GM18873 (cell line): Measurements from ENCODE around the gene CAMK1D.
"Not testable (repeated sequence)": the region's sequence is repeated elsewhere in the genome, so short reads cannot be mapped to it uniquely, and the experiment has no call there.

ENCODE experiments used
- ATAC-seq: cut with Tn5 transposase; IDR thresholded peaks from one replicate; pipeline ENCODE4 v1.9.1; 2021; ENCODE audit warnings: mild to moderate bottlenecking, moderate library complexity, moderate number of reproducible peaks; ENCODE audit not compliant: unreplicated experiment, low FRiP score

CAMK1D gene

GRCh38 chr10:12540341-12540781 is 191.0 kb downstream of the CAMK1D start:
- ATAC-seq, result no peak

DNA sequence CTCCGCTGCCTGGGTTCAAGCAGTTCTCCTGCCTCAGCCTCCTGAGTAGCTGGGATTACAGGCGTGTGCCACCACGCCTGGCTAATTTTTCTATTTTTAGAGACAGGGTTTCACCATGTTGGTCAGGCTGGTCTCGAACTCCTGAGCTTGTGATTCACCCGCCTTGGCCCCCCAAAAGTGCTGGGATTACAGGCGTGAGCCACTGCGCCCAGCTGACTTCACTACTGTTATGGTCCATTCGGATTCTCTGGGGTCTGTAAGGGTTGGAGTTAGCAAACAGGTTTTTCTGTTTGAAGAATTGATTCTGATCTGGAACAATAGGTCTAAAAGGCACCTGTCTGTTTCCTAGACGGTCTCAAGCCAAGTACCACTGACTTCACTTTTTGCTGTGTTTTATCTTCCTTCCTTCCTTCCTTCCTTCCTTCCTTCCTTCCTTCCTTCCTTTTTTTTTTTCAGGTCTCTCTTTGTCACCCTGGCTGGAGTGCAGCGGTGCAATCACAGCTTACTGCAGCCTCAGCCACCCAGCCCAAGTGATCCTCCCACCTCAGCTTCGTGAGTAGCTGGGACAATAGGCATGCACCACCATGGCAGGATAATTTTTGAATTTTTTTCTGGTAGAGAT is 192.2 kb downstream of the CAMK1D start:
- no peak for ATAC-seq

GRCh38 chr10:12542133-12542670 is 192.9 kb downstream of the CAMK1D start:
- no peak for ATAC-seq

DNA sequence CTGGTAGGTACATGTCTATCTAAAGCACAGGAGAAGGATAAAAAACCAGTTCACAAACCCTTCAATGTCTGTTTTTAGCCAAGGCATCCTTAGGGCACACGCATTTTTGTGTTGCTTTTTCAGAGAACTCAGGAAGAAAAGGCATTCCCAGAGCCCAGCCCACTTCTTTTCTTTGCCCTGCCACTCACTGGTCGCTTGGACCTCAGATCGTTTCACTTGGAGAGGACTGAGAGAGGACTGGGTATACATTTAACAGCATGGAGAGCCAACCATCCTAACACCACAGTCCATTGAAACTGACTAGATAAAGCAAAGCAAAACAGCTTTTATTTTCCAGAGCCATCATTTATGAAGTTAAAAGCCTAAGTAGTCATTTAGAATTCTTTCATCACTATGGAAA is 194.2 kb downstream of the CAMK1D start:
- no peak for ATAC-seq

GRCh38 chr10:12546160-12546802 is 196.9 kb downstream of the CAMK1D start:
- not testable (repeated sequence) for ATAC-seq

- no peak for ATAC-seq
Observed at GRCh38 chr10:12547301-12547771, 198.0 kb downstream of the CAMK1D start.

- no peak for ATAC-seq
Observed at GRCh38 chr10:12549297-12549696, 199.9 kb downstream of the CAMK1D start.

DNA sequence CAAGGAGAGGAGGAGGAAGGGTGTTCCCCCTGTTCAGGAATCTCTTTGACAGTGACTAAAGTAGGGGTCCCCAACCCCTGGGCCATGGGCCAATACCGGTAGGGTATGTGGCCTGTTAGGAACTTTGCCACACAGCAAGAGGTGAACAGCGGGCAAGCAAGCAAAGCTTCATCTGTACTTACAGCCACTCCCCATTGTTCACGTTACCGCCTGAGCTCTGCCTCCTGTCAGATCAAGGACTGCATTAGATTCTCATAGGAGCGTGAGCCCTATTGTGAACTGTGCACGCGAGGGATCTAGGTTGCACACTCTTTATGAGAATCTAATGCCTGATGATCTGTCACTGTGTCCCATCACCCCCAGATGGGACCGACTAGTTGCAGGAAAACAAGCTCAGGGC is 201.6 kb downstream of the CAMK1D start:
- ATAC-seq, result no peak

DNA sequence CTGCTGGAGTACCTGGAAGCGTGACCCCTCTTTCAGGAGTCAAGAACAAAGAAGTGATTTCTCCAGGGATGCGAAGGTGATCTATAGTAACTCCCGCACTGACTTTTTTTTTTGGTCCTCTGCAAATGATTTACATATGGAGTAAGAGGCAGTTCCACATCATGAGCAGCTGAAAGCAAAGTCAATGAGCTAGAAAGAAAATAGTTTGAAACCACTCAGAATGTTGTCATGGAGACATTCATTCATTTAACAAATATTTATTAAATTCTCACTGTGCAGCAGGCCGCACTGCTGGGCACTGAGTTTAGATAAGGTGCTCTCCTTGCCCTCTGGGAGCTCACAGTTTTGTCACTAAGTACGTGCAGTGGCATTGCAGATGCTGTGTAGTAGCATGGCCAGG is 206.7 kb downstream of the CAMK1D start:
- ATAC-seq, result no peak

- ATAC-seq, result no peak
Observed at GRCh38 chr10:12559578-12560178, 210.3 kb downstream of the CAMK1D start.

- ATAC-seq, result no peak
Observed at GRCh38 chr10:12561307-12561706, 212.0 kb downstream of the CAMK1D start.

DNA sequence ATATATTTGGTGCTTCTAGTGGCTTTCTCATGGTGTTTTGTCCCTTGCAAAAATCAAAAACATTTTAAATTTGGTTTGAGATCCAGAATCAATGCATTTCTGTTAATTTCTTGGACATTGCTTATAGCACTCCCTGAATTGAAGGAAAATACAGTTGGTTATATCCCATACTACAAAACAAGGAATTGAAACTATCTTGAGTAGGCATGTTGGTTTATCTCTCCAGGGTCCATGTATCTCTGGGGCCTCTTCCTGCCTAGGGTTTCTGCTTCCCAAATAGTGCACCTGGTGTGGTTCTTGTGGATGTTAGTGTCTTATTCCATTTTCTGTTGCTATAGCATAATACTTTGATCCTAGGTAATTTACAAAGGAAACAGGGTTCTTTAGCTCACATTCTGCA is 212.4 kb downstream of the CAMK1D start:
- no peak for ATAC-seq

DNA sequence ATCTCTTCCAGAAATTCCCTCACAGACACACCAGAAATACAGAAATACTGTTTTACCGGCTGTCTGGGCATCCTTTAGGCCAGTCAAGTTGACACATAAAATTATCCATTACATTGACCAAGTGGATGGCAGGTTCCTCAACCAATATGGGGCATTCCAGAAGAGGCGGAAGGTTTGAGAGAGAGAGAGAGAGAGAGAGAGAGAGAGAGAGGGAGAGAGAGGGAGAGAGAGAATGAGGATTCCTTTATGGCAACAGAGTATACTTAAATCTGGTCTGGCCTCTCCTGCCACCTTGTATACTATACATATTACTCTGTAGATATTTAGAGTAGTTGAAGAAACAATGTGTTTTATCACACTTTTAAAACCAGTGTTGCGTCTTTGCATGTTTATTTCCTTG is 214.1 kb downstream of the CAMK1D start:
- no peak for ATAC-seq

- ATAC-seq, result no peak
Observed at GRCh38 chr10:12564173-12564572, 214.8 kb downstream of the CAMK1D start.

DNA sequence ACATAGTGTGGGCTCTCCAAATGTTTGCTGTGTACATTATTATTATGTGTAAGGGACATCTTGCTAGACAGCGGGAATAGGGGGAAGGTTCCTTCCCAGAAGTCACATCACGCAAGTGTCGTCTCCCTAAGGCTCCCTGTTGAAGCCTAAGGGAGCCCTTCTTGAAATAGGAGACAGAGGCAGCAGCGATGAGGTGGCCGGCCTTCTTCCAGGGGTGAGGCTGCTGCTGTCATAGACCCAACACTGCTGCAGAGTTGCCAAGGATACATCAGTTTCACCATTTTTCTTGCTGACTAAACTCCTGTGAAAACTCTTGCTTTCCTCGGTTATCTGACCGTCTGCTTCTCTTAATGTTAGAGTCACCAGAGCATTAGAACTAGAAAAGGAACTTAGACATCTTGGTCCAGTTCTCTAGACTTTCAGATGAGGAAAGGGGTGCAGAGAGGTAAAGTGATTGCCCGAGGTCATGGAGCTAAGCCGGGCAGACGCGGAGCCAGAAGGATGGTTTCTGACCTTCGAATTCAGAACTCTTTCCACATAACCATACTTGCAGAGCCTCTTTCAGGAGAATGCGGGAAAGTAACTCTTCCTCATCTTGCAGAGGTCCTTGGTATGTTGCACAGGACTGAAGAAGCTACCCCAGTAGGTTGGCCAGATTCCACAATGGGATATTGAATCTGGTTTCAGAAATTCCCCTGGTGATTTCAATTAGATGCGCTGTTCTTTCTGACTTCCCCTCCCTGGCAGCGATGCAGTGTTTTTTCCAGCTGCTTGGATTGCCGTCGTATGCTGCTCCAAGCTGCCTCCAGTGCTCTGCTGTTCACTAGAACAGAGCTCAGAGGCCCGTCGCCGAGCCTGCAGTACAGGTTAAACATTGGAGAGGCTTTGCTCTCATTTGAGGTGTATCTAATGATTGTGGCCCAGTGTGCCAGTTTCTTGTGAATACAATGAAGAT is 217.1 kb downstream of the CAMK1D start:
- no peak for ATAC-seq

GRCh38 chr10:12568391-12569009 is 219.2 kb downstream of the CAMK1D start:
- no peak for ATAC-seq

GRCh38 chr10:12572281-12572680 is 222.9 kb downstream of the CAMK1D start:
- ATAC-seq, result no peak

- no peak for ATAC-seq
Observed at GRCh38 chr10:12577610-12578009, 228.3 kb downstream of the CAMK1D start.

DNA sequence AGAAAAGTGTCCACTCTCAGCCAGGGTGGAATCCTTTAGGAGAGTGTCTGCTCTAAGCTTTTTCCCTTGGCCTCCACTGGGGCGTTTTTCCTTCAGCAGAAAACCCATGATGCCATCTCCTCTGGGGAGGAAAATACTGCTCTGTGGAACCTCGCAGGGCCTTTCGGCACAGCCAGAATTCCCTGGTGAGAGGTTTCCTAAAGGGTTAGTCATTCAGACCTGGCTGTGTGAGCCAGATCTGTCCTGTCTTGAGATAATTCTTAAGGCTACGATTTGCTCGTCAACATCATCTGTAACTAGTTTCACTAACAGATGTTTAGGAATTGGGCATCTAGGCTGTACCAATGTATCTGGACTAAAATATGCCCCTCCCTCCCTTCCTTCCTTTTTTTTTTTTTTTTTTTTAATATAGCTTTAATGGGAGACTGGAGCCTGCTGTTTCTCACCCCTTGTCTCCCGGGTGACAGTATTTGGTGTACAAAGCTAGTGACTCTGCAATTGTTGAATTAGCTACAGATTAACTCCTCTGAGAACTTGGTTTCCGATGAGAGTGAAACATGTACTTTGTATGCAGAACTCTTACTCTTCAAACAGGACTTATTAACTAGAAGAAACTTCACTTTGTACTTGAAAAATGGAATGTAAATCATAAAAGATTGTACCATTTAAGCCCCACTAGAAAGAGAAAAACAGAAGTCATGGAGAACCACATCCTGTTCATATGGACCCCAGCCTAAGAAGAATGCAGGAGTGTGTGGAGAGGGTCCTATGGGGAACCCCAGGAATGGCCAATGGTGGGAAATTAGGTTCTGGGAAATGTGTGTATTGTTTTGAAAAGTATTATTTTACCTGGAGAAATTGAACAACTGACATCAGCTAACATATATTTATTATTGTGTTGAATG is 230.9 kb downstream of the CAMK1D start:
- ATAC-seq, result peak; percentile 92
